Large intestine (tissue), 3 donors: ENCODE measurements around the gene MT3. TPM values are rescaled to one million over a fixed set of nuclear protein-coding genes. Genes with fewer than 3 reads are reported as not detected.
A peak's percentile ranks its signal among the peaks of the same experiment; 100 is the strongest.

Experiments used
- DNase-seq, 2 donors: peaks; one replicate each; pipeline versions ENCODE4 v3.0.0 to v3.0.0-alpha.2; 2013
- H3K27ac ChIP-seq: one replicate; pipeline ENCODE4 v1.5.1; 2013; ENCODE audit warnings: low read length
- H3K27me3 ChIP-seq: 2 replicates; pipeline ENCODE4 v1.6.1; 2013; ENCODE audit warnings: low read length; ENCODE audit not compliant: control insufficient read depth, insufficient read depth
- H3K36me3 ChIP-seq: 2 replicates; pipeline ENCODE4 v1.6.1; 2013; ENCODE audit warnings: low read length; ENCODE audit not compliant: control insufficient read depth, insufficient read depth
- H3K4me1 ChIP-seq: one replicate; pipeline ENCODE4 v1.6.1; 2013; ENCODE audit warnings: low read length; ENCODE audit not compliant: control insufficient read depth, insufficient read depth
- H3K4me3 ChIP-seq: one replicate; pipeline ENCODE4 v1.5.1; 2013; ENCODE audit warnings: low read length
- H3K9me3 ChIP-seq: one replicate; pipeline ENCODE4 v1.6.1; 2013; ENCODE audit warnings: mild to moderate bottlenecking, low read depth, low read length, moderate library complexity; ENCODE audit not compliant: control insufficient read depth
- WGBS: methylation state at CpG from one replicate; pipeline ENCODE4 v1.1.5; 2013; ENCODE audit warnings: low lambda C conversion rate; ENCODE audit not compliant: insufficient coverage; 5-methylcytosine and 5-hydroxymethylcytosine counted together
- polyA plus RNA-seq: library from polyadenylated mRNA; unstranded; fragments of 120-200 nt; gene quantifications from one replicate; pipeline ENCODE4 v1.2.1, GENCODE V29; 2013

Gene MT3
- polyA plus RNA-seq, 1 donor = 0.97 TPM

DNA sequence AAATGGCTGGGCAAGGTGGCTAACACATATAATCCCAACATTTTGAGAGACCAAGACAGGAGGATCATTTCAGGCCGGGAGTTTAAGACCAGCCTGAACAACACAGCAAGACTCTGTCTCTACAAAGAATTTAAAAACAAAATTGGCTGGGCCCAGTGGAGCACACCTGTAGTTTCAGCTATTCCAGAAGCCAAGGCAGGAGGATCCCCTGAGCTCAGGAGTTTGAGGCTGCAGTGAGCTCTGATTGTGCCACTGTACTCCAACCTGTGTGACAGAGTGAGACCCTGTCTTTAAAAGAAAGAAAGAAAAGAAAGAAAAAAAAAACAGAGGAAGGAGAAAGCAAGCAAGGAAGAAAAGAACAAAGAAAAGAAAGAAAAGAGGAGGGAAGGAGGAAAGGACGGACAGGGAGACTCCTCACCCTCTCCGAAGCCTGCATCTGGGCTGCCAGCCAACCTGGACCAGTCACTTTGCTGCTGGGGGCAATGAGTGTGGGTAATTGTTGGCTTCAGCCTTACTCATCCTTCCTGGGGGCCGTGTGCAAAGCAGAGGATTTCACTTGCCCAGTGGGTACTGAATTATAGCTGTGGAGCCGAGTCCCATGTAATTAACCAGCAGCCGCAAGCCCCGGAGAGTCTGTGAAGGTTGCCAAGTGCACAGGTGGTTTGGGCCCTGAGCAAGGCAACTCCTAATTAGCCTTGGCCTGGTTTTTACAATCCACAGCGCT lies 31.1 kb upstream of the MT3 start:
- DNase-seq = no peak
- peaks cover 15% of the 10 kb centered on the region for H3K27me3 ChIP-seq
- no CpG with 5 or more reads among the region's 8 CpGs for WGBS
- H3K4me1 ChIP-seq = no peaks in the 10 kb centered on the region
- no peak overlapping the region for H3K4me3 ChIP-seq
- H3K36me3 ChIP-seq = no peaks in the 10 kb centered on the region
- H3K9me3 ChIP-seq = no peaks in the 10 kb centered on the region
- no peak overlapping the region for H3K27ac ChIP-seq

DNA sequence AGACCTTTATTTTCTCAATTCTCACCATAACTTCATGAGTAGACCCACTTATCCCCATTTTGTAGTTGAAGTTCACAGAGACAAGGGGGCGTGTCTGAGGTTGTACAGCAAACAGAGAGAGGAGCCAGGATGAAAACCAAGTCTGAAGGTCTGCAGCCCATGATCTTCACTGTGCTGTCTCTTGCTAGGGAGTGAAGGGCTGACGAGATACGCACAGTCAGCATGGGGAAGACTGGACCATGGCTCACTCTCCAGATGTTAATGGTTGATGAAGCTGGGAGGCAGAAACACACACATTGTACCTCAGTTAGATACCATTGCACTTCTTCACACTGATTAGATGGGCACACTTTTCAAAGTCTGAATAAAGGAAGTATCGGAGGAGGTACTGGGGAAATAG lies 30.2 kb upstream of the MT3 start:
- H3K27me3 ChIP-seq = peaks cover 16% of the 10 kb centered on the region
- H3K9me3 ChIP-seq = no peaks in the 10 kb centered on the region
- no peaks in the 10 kb centered on the region for H3K4me1 ChIP-seq
- no CpG with 5 or more reads among the region's 4 CpGs for WGBS
- no peak overlapping the region for H3K4me3 ChIP-seq
- H3K27ac ChIP-seq = no peak overlapping the region
- no peaks in the 10 kb centered on the region for H3K36me3 ChIP-seq
- no peak for DNase-seq

DNA sequence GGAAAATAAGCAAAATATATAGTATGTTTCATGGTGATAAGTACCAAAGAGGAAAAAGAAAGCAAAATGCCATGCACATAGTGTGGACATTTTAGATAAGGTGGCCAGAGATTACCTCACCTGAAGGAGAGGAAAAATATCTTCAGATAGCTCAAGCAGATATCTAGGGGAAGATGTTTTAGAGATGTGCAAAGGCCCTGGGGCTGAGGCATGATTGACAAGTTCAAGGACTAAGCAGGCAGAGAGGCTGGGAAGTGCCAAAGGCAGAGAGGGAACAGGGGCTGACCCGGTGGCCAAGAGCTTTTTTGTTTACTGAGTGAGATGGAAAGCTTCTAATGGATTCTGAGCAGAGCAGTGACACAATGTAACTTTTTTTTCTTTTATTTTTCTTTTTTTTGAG lies 28.9 kb upstream of the MT3 start:
- H3K36me3 ChIP-seq = no peaks in the 10 kb centered on the region
- no peak overlapping the region for H3K27ac ChIP-seq
- H3K4me1 ChIP-seq = no peaks in the 10 kb centered on the region
- no peaks in the 10 kb centered on the region for H3K9me3 ChIP-seq
- H3K4me3 ChIP-seq = no peak overlapping the region
- no CpG with 5 or more reads among the region's 1 CpG for WGBS
- peaks cover 16% of the 10 kb centered on the region for H3K27me3 ChIP-seq
- no peak for DNase-seq

DNA sequence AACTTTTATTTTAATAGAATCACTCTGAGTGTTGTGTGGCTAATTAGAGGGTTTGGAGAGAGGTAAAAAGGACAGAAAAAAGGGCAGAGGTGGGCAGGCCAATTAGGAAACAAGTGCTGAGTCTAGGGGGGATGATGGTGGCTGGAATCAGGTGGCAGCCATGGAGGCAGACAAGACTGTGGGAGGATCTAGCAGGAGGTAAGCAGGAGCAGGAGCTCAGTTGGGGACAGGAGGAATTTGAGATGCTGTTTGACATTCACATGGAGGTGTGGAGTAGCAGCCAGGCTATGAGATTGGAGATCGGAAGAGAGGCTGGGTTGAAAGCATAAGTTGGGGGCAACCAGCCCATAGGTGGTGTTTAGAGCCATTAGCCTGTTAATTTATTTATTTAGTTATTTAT lies 28.2 kb upstream of the MT3 start:
- WGBS = 60% methylated on average over 1 of the region's 1 CpG
- no peak overlapping the region for H3K4me3 ChIP-seq
- H3K27me3 ChIP-seq = peaks cover 18% of the 10 kb centered on the region
- H3K4me1 ChIP-seq = no peaks in the 10 kb centered on the region
- no peaks in the 10 kb centered on the region for H3K9me3 ChIP-seq
- H3K27ac ChIP-seq = no peak overlapping the region
- no peak for DNase-seq
- no peaks in the 10 kb centered on the region for H3K36me3 ChIP-seq

DNA sequence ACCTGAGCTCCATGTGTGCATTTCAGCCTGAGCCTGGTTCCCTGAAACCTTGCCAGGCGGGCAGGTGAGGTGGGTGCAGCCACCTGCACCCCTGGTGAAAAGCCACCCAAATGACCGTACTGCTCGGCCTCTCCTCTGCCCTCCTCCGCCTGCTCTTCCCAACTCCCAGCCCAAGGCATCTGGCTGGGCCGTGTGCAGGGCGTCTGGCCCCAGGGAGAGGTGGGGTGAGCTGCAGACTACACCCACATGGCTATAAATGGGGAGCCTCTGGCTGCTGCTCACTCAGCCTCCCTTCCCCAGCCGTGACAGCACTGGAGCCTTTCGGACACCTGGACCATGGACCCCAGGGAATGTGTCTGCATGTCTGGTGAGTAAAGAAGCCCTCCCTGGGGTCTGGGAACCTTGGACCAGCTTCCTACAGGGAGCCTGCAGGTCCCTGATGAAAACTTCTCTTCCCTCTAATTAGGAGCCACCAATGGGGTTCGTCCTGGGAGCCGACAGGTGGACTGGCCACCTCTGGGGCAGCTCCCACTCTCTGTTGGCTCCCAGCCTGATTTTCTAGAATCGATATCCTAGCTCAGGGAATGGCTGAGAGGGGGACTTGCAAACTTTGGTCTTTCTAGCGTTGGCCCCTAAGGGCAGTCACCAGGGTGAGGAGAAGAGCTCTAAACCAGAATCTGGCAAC lies 24.4 kb upstream of the MT3 start, which contains the start of gene MT4:
MT4 (plus strand) TSS at position 281 of the 685 bp plus-strand sequence; CDS start at position 337, 56 bp downstream.
- H3K4me1 ChIP-seq = no peaks in the 10 kb centered on the region
- no peak for DNase-seq
- no peak within 1 kb of the TSS for H3K27ac ChIP-seq
- H3K27me3 ChIP-seq = peaks cover 36% of the 10 kb centered on the region
- no peak within 1 kb of the TSS for H3K4me3 ChIP-seq
- no peaks in the 10 kb centered on the region for H3K36me3 ChIP-seq
- no peaks in the 10 kb centered on the region for H3K9me3 ChIP-seq
- no CpG with 5 or more reads among the region's 12 CpGs for WGBS

DNA sequence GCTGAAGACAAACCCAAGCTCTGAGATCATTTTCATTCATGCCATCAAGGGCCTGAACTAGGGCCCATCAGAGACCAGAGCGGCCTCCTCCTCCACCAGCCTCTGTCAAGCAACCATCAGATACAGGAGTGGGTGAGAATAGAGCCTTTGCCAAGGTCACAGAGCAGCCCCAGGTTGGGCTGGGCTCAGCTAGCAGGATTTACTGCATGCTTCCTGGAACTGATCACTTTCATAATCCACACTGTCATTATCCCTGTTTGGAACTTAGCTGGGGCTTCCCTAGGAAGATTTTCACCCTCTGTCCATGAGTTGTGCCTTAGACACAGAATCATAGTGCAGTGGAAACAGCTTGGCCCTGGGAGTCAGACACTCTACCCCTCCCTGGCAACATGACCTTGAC lies 19.4 kb upstream of the MT3 start:
- DNase-seq = no peak
- H3K27me3 ChIP-seq = peaks cover 24% of the 10 kb centered on the region
- no CpG with 5 or more reads among the region's 1 CpG for WGBS
- no peaks in the 10 kb centered on the region for H3K36me3 ChIP-seq
- no peaks in the 10 kb centered on the region for H3K4me1 ChIP-seq
- no peak overlapping the region for H3K4me3 ChIP-seq
- no peak overlapping the region for H3K27ac ChIP-seq
- no peaks in the 10 kb centered on the region for H3K9me3 ChIP-seq

DNA sequence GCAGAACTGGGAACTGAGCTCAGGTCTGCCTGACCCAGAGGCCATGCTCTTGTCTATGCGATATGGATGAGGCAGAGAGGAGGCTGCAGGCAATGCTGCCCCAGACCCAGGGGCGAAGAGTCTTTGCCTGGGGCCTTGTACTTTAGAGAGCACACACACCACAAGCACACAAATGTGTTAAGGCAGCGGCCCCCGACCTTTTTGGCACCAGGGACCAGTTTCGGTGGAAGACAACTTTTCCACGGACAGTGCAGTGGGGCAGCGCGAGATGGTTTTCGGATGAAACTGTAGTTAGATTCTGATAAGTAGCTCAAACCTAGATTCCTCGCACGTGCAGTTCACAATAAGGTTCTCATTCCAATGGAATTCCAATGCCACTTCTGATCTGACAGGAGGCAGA lies 17.8 kb upstream of the MT3 start:
- H3K4me1 ChIP-seq = no peaks in the 10 kb centered on the region
- no peak for DNase-seq
- H3K9me3 ChIP-seq = no peaks in the 10 kb centered on the region
- no peak overlapping the region for H3K4me3 ChIP-seq
- H3K36me3 ChIP-seq = no peaks in the 10 kb centered on the region
- peaks cover 17% of the 10 kb centered on the region for H3K27me3 ChIP-seq
- H3K27ac ChIP-seq = no peak overlapping the region
- WGBS = no CpG with 5 or more reads among the region's 11 CpGs

DNA sequence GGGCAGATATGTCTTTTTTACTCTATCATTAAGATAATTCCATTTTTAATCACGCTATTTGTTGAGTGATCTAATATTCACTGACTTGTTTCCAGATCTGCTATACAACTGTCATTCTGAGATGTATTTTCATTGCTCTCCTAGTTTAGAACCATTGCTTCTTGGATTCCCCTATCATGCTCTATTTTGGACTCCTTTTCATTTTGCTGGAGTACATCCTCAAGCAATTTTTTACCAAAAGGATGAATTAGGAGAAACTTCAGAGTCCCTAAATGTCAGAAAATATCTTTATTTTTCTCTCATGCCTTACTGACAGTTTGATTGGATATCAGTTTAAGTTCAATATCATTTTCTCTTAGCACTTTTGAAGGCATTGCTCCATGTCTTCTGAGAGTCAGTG lies 14.7 kb upstream of the MT3 start:
- no peaks in the 10 kb centered on the region for H3K27me3 ChIP-seq

DNA sequence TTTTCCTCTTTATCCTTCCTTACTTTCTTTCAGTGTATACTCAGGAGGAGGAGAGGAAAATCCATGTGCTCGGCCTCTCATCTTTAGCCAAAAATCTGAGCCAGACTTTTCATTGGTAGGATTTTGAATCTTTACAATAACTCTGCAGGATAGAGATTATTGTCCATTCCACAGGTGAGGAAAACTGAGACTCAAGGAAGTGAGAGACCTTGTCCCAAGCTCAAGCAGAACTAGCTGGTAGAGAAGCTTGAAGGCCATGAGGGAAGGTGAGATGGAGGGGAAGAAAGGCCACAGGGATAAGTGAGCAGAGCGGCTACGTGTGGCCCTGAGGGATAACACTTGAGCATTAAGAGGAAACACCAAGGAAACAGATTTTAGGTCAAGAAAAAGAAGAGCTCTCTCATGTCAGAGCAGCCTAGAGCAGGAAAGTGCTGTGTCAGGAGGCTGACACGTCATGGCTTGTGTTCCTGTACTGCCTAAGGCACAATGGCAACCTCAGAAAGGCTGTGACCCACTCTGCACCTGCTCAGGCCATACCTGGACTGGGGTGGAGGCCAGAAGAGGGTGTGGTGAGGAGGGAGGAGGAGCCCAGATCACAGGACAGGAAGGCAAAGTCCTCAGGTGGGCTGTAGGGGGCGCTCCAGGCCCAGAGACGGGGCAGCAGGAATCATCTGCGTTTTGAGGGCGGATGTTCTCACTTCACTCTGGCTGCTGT lies 12.6 kb upstream of the MT3 start:
- WGBS = no CpG with 5 or more reads among the region's 8 CpGs
- Histone ChIP-seq H3K4me3 (no peak overlapping the region), H3K4me1 (no peaks in the 10 kb centered on the region), H3K9me3 (no peaks in the 10 kb centered on the region), H3K36me3 (no peaks in the 10 kb centered on the region), H3K27ac (no peak overlapping the region), H3K27me3 (no peaks in the 10 kb centered on the region)
- peak; percentile 83 for DNase-seq

More for the DNA sequence above, 14.7 kb upstream of the MT3 start:
- H3K36me3 ChIP-seq = no peaks in the 10 kb centered on the region
- no peaks in the 10 kb centered on the region for H3K9me3 ChIP-seq
- H3K4me3 ChIP-seq = no peak overlapping the region
- no peak overlapping the region for H3K27ac ChIP-seq
- DNase-seq = no peak
- WGBS = no CpG with 5 or more reads among the region's 1 CpG
- H3K4me1 ChIP-seq = no peaks in the 10 kb centered on the region

DNA sequence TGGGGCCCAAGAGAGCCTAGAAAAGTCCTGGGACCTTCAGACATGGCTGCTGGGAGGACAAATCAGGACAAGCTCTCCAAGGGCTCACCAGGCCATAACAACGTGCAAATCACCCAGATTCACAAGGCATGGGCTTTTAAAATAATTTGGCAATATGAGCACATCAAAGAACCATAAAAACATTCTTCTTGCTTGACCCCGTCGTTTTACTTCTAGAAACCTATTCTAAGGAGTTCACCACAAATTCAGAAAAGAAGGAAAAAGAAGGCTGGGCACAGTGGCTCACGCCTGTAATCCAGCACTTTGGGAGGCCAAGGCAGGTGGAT lies 12.1 kb upstream of the MT3 start:
- Histone ChIP-seq H3K4me3 (no peak overlapping the region), H3K4me1 (no peaks in the 10 kb centered on the region), H3K36me3 (no peaks in the 10 kb centered on the region), H3K27me3 (no peaks in the 10 kb centered on the region), H3K27ac (no peak overlapping the region), H3K9me3 (no peaks in the 10 kb centered on the region)
- DNase-seq = no peak
- 0% methylated on average over 1 of the region's 4 CpGs for WGBS
